K562 (cell line): ENCODE results near the gene GALK2.

Experiments used
- CBFB ChIP-seq: sonication (generic); formaldehyde crosslinking; IDR thresholded peaks from 2 replicates; pipeline ENCODE4 v1.4.0; 2020; ENCODE audit warnings: mild to moderate bottlenecking, missing genetic modification reagents
- CREB1 ChIP-seq, 2 experiments: sonication (generic) in 1 of 2; formaldehyde crosslinking in 1 of 2; IDR thresholded peaks; 2 replicates each; pipeline versions ENCODE4 v1.6.1 to v1.8.0; 2012 to 2022; ENCODE audit warnings: inconsistent platforms in 1 of 2, mild to moderate bottlenecking in 1 of 2, missing genetic modification reagents in 1 of 2, moderate library complexity in 1 of 2
- CTBP1 ChIP-seq: fragments of 450-650 bp; IDR thresholded peaks from 2 replicates; pipeline ENCODE4 v1.6.1; 2016; ENCODE audit warnings: borderline replicate concordance
- CTCF ChIP-seq, 3 experiments: IDR thresholded peaks in 2 of 3; conservative IDR thresholded peaks in 1 of 3; 2 replicates each; pipeline ENCODE4 v1.5.1; 2011 to 2012; ENCODE audit warnings: low read length in 3 of 3, mild to moderate bottlenecking in 3 of 3, control low read depth in 2 of 3, improper control_type of control experiment in 1 of 3, inconsistent platforms in 1 of 3, low read depth in 1 of 3, mixed read lengths in 1 of 3, moderate library complexity in 1 of 3; ENCODE audit not compliant: insufficient read depth in 2 of 3
- ETV6 ChIP-seq, 3 experiments: fragments of 150-350 bp in 1 of 3; sonication (generic) in 1 of 3; formaldehyde crosslinking in 1 of 3; IDR thresholded peaks; 2 replicates each; pipeline versions ENCODE4 v1.6.1 to v1.8.0; 2014 to 2022; ENCODE audit warnings: borderline replicate concordance in 2 of 3, low read depth in 2 of 3, antibody characterized with exemption in 1 of 3, low read length in 1 of 3, mild to moderate bottlenecking in 1 of 3, missing genetic modification reagents in 1 of 3
- IRF2 ChIP-seq: sonication (generic); formaldehyde crosslinking; IDR thresholded peaks from 2 replicates; pipeline ENCODE4 v1.8.1; 2022; ENCODE audit warnings: mild to moderate bottlenecking, missing genetic modification reagents
- NRF1 ChIP-seq, 2 experiments: fragments of 450-650 bp; IDR thresholded peaks in 1 of 2; conservative IDR thresholded peaks in 1 of 2; 2 replicates each; pipeline ENCODE4 v1.6.1; 2014; ENCODE audit warnings: mild to moderate bottlenecking in 2 of 2
- POLR2A ChIP-seq: fragments of 450-650 bp; conservative IDR thresholded peaks from 2 replicates; pipeline ENCODE4 v1.6.1; 2016
- REST ChIP-seq, 2 experiments: fragments of 450-650 bp; formaldehyde crosslinking in 1 of 2; IDR thresholded peaks; 2 replicates each; pipeline versions ENCODE4 v1.4.0 to v1.6.1; 2014 to 2020; ENCODE audit warnings: mild to moderate bottlenecking in 2 of 2, borderline replicate concordance in 1 of 2, low read depth in 1 of 2
- SIX5 ChIP-seq, 2 experiments: IDR thresholded peaks; 2 replicates each; pipeline ENCODE4 v1.6.1; 2011; ENCODE audit warnings: low read length in 2 of 2, borderline replicate concordance in 1 of 2, low read depth in 1 of 2, mild to moderate bottlenecking in 1 of 2, moderate library complexity in 1 of 2; ENCODE audit not compliant: insufficient read depth in 1 of 2
- SMC3 ChIP-seq: conservative IDR thresholded peaks from 2 replicates; pipeline ENCODE4 v1.6.1; 2011; ENCODE audit warnings: low read depth, low read length, improper control_type of control experiment; ENCODE audit not compliant: insufficient read depth
- TBL1XR1 ChIP-seq, 2 experiments: IDR thresholded peaks; 2 replicates each; pipeline ENCODE4 v1.6.1; 2012; ENCODE audit warnings: improper control_type of control experiment in 2 of 2, low read length in 2 of 2, mild to moderate bottlenecking in 1 of 2
- ZNF518B ChIP-seq: fragments of 250-450 bp; sonication (Bioruptor Pico); IDR thresholded peaks from 2 replicates; pipeline ENCODE4 v1.5.0; 2021; ENCODE audit warnings: mild to moderate bottlenecking, moderate library complexity

GRCh38 chr15:49200347-49200746 is 30.3 kb downstream of the GALK2 start:
- TF ChIP-seq CTBP1, result no peak
- no peak for TF ChIP-seq ETV6 (IDR thresholded peaks at IDR 0.05; ENCODE audit: borderline replicate concordance in 1 of 2, low read depth in 2 of 2, low read length in 1 of 2)
- no peak for TF ChIP-seq ETV6 (CRISPR knock-in tag; IDR thresholded peaks at IDR 0.05; ENCODE audit: borderline replicate concordance)
- TF ChIP-seq CTCF (IDR thresholded peaks at IDR 0.05 in 2 of 3, conservative IDR thresholded peaks at IDR 0.05 in 1 of 3; ENCODE audit: insufficient read depth in 2 of 3, low read depth in 1 of 3, low read length in 3 of 3), result no peak
- no peak for TF ChIP-seq CBFB (CRISPR knock-in tag)
- no peak for TF ChIP-seq NRF1 (conservative IDR thresholded peaks at IDR 0.05 in 1 of 2, IDR thresholded peaks at IDR 0.05 in 1 of 2)
- TF ChIP-seq SMC3, result no peak
- no peak for TF ChIP-seq ZNF518B (CRISPR knock-in tag)
- no peak for TF ChIP-seq IRF2 (CRISPR knock-in tag)
- TF ChIP-seq POLR2A, result no peak
- TF ChIP-seq SIX5 (IDR thresholded peaks at IDR 0.05; ENCODE audit: borderline replicate concordance in 1 of 2, insufficient read depth in 1 of 2, low read depth in 1 of 2, low read length in 2 of 2), result no peak
- no peak for TF ChIP-seq TBL1XR1 (IDR thresholded peaks at IDR 0.05; ENCODE audit: low read length in 2 of 2)
- TF ChIP-seq REST (IDR thresholded peaks at IDR 0.05; ENCODE audit: borderline replicate concordance), result no peak
- TF ChIP-seq REST (CRISPR knock-in tag; IDR thresholded peaks at IDR 0.05; ENCODE audit: low read depth), result no peak
- TF ChIP-seq CREB1 (IDR thresholded peaks at IDR 0.05), result no peak
- TF ChIP-seq CREB1 (CRISPR knock-in tag; IDR thresholded peaks at IDR 0.05), result no peak
